DND-41 (cell line): ENCODE measurements around the gene RNF175.
A peak's percentile ranks its signal among the peaks of the same experiment; 100 is the strongest.

ENCODE experiments used
- ATAC-seq: fragments of 200-7000 bp; cut with Tn5 transposase; 3 replicates; pipeline ENCODE4 v1.9.1; 2021; ENCODE audit warnings: low read depth; ENCODE audit not compliant: insufficient read depth
- DNase-seq: peaks from one replicate; pipeline ENCODE4 v3.0.0-alpha.2; 2020
- H2AFZ ChIP-seq: 2 replicates; pipeline ENCODE4 v1.6.0; 2012; ENCODE audit warnings: low read depth, low read length
- H3K27ac ChIP-seq: 2 replicates; pipeline ENCODE4 v1.5.1; 2012; ENCODE audit warnings: low read length, inconsistent platforms
- H3K27me3 ChIP-seq: fragments of 200-600 bp; sonication (generic); 2 replicates; pipeline ENCODE4 v1.6.0; 2012; ENCODE audit warnings: low read length, mild to moderate bottlenecking, inconsistent platforms; ENCODE audit not compliant: insufficient read depth, poor library complexity
- H3K36me3 ChIP-seq: 2 replicates; pipeline ENCODE4 v1.5.1; 2012; ENCODE audit warnings: low read length, inconsistent platforms; ENCODE audit not compliant: insufficient read depth
- H3K4me1 ChIP-seq: 2 replicates; pipeline ENCODE4 v1.5.1; 2012; ENCODE audit warnings: mild to moderate bottlenecking, low read length; ENCODE audit not compliant: insufficient read depth
- H3K4me2 ChIP-seq: 2 replicates; pipeline ENCODE4 v1.6.0; 2012; ENCODE audit warnings: mild to moderate bottlenecking, moderate library complexity, low read length, inconsistent platforms; ENCODE audit not compliant: insufficient read depth
- H3K4me3 ChIP-seq, 2 experiments: fragments of 200-600 bp in 1 of 2; shearing (Covaris generic) in 1 of 2; 2 replicates each; pipeline ENCODE4 v1.5.1; 2012 to 2016; ENCODE audit warnings: inconsistent platforms in 2 of 2, low read length in 2 of 2, mild to moderate bottlenecking in 2 of 2, low read depth in 1 of 2, moderate library complexity in 1 of 2
- H3K79me2 ChIP-seq: 2 replicates; pipeline ENCODE4 v1.6.0; 2012; ENCODE audit warnings: low read length, inconsistent platforms; ENCODE audit not compliant: insufficient read depth
- H3K9ac ChIP-seq: 2 replicates; pipeline ENCODE4 v1.6.0; 2012; ENCODE audit warnings: low read depth, mild to moderate bottlenecking, inconsistent platforms, low read length, moderate library complexity
- H3K9me3 ChIP-seq: 2 replicates; pipeline ENCODE4 v1.5.1; 2012; ENCODE audit warnings: low read length, moderate library complexity, mild to moderate bottlenecking, inconsistent platforms; ENCODE audit not compliant: insufficient read depth, severe bottlenecking
- H4K20me1 ChIP-seq: 2 replicates; pipeline ENCODE4 v1.6.0; 2012; ENCODE audit warnings: low read length; ENCODE audit not compliant: insufficient read depth
- CTCF ChIP-seq: IDR thresholded peaks from 2 replicates; pipeline ENCODE4 v1.5.1; 2012; ENCODE audit warnings: borderline replicate concordance, low read length, moderate library complexity, mild to moderate bottlenecking; ENCODE audit not compliant: poor library complexity, severe bottlenecking; ENCODE audit errors: extremely low read depth
- EZH2 ChIP-seq: IDR thresholded peaks from 3 replicates; pipeline ENCODE4 v1.6.1; 2012; ENCODE audit warnings: borderline replicate concordance, low read depth, mild to moderate bottlenecking, moderate library complexity, low read length, inconsistent platforms; ENCODE audit not compliant: severe bottlenecking

The RNF175 gene

GRCh38 chr4:153706519-153706918 is 53.3 kb downstream of the RNF175 start:
- ATAC-seq (no peak), DNase-seq (no peak)
- no peak for TF ChIP-seq CTCF
- no peak for TF ChIP-seq EZH2
- H2AFZ ChIP-seq, result no peak overlapping the region
- no peaks in the 10 kb centered on the region for H3K9me3 ChIP-seq
- no peaks in the 10 kb centered on the region for H3K79me2 ChIP-seq
- no peak overlapping the region for H3K27ac ChIP-seq
- peaks cover 4% of the 10 kb centered on the region for H3K27me3 ChIP-seq
- no peaks in the 10 kb centered on the region for H3K36me3 ChIP-seq
- H3K4me3 ChIP-seq, result no peak overlapping the region
- no peak overlapping the region for H3K9ac ChIP-seq
- H3K4me1 ChIP-seq, result no peaks in the 10 kb centered on the region
- no peak overlapping the region for H3K4me2 ChIP-seq
- H4K20me1 ChIP-seq, result no peaks in the 10 kb centered on the region

GRCh38 chr4:153705743-153706468 is 53.9 kb downstream of the RNF175 start:
- DNase-seq (no peak), ATAC-seq (peak; percentile 42; the same call in 2 of the 3 replicates)
- H3K4me3 ChIP-seq, result no peak overlapping the region
- no peaks in the 10 kb centered on the region for H3K79me2 ChIP-seq
- H3K4me2 ChIP-seq, result no peak overlapping the region
- no peak overlapping the region for H3K9ac ChIP-seq
- H3K27ac ChIP-seq, result no peak overlapping the region
- no peaks in the 10 kb centered on the region for H3K4me1 ChIP-seq
- no peaks in the 10 kb centered on the region for H4K20me1 ChIP-seq
- no peak overlapping the region for H2AFZ ChIP-seq
- no peak for TF ChIP-seq CTCF
- no peak for TF ChIP-seq EZH2
- H3K36me3 ChIP-seq, result no peaks in the 10 kb centered on the region
- H3K9me3 ChIP-seq, result no peaks in the 10 kb centered on the region
- H3K27me3 ChIP-seq, result peaks cover 4% of the 10 kb centered on the region

- H3K27ac ChIP-seq, result no peak overlapping the region
- no peaks in the 10 kb centered on the region for H3K9me3 ChIP-seq
- H3K79me2 ChIP-seq, result no peaks in the 10 kb centered on the region
- no peaks in the 10 kb centered on the region for H3K4me1 ChIP-seq
- no peak for DNase-seq
- no peak for ATAC-seq
- no peak overlapping the region for H3K4me3 ChIP-seq
- no peaks in the 10 kb centered on the region for H3K27me3 ChIP-seq
- no peak overlapping the region for H3K4me2 ChIP-seq
- H3K36me3 ChIP-seq, result no peaks in the 10 kb centered on the region
- no peak overlapping the region for H2AFZ ChIP-seq
- no peak for TF ChIP-seq EZH2
- TF ChIP-seq CTCF, result no peak
- no peak overlapping the region for H3K9ac ChIP-seq
- H4K20me1 ChIP-seq, result no peaks in the 10 kb centered on the region
These were observed 55.3 kb downstream of the RNF175 start for GRCh38 chr4:153704522-153704921.
